GM12878 (cell line): ENCODE results near the gene RAD18. TPM values are rescaled to one million over a fixed set of nuclear protein-coding genes. Genes with fewer than 3 reads are reported as not detected.

Source experiments
- ATAC-seq: fragments of 200-7000 bp; cut with Tn5 transposase; 3 replicates; pipeline ENCODE4 v1.9.1; 2020; ENCODE audit warnings: mild to moderate bottlenecking, moderate library complexity
- BruUV-seq: library from RNA; stranded (reverse); fragments of 400-500 nt; replicated peaks from 2 replicates; lab custom pipeline; 2021; lab: Mats Ljungman, UMichigan
- CTCF ChIA-PET: fragments of 300-600 bp; sonication (Branson Sonifier 250); formaldehyde crosslinking; extraction: SDS; loops from one replicate; lab custom pipeline; 2021; ENCODE audit warnings: inconsistent platforms; lab: Yijun Ruan, JAX
- POLR2A ChIA-PET: fragments of 350-600 bp; formaldehyde crosslinking; extraction: SDS; loops from one replicate; lab custom pipeline; 2021; ENCODE audit warnings: inconsistent platforms; lab: Charles Lee
- RAD21 ChIA-PET: fragments of 300-600 bp; sonication (Branson Sonifier 250); formaldehyde crosslinking; loops from one replicate; lab custom pipeline; 2023; ENCODE audit warnings: antibody characterized with exemption; ENCODE audit not compliant: unreplicated experiment; lab: Charles Lee
- SMC1A ChIA-PET: fragments of 300-600 bp; sonication (Branson Sonifier 250); formaldehyde crosslinking; loops from one replicate; lab custom pipeline; 2023; ENCODE audit not compliant: unreplicated experiment, uncharacterized antibody; lab: Charles Lee
- DNase-seq: peaks from one replicate; pipeline ENCODE4 v3.0.0-alpha.2; 2011; ENCODE audit warnings: low read depth, low spot score
- FAIRE-seq: peaks from 3 replicates; lab custom pipeline; 2011; peaks lifted over from hg19 to GRCh38; lab: Jason Lieb, UNC
- H2AFZ ChIP-seq: 2 replicates; pipeline ENCODE4 v1.6.0; 2011; ENCODE audit warnings: low read depth, low read length, control low read depth; ENCODE audit not compliant: control insufficient read depth
- H3K27ac ChIP-seq: 2 replicates; pipeline ENCODE4 v1.5.1; 2011; ENCODE audit warnings: control low read depth; ENCODE audit not compliant: control insufficient read depth, insufficient read depth
- H3K27me3 ChIP-seq, 2 experiments: replicated peaks in 1 of 2; 2 replicates each; pipeline versions ENCODE4 v1.6.0 to v1.6.1; 2011; ENCODE audit warnings: low read length in 1 of 2; ENCODE audit not compliant: control insufficient read depth in 2 of 2, insufficient read depth in 2 of 2
- H3K36me3 ChIP-seq, 2 experiments: 2 replicates each; pipeline ENCODE4 v1.5.1; 2011; ENCODE audit warnings: low read length in 1 of 2; ENCODE audit not compliant: control insufficient read depth in 2 of 2, insufficient read depth in 2 of 2
- H3K4me1 ChIP-seq: 2 replicates; pipeline ENCODE4 v1.6.1; 2011; ENCODE audit warnings: mild to moderate bottlenecking, low read length, moderate library complexity, mixed read lengths; ENCODE audit not compliant: control insufficient read depth, insufficient read depth
- H3K4me2 ChIP-seq: 2 replicates; pipeline ENCODE4 v1.6.0; 2011; ENCODE audit warnings: control low read depth; ENCODE audit not compliant: control insufficient read depth, insufficient read depth
- H3K4me3 ChIP-seq: fragments of 200-600 bp; sonication (generic); 2 replicates; pipeline ENCODE4 v1.5.1; 2016
- H3K79me2 ChIP-seq: 2 replicates; pipeline ENCODE4 v1.6.0; 2011; ENCODE audit warnings: low read length; ENCODE audit not compliant: control insufficient read depth, insufficient read depth
- H3K9ac ChIP-seq: 2 replicates; pipeline ENCODE4 v1.8.0; 2011; ENCODE audit warnings: low read length, control low read depth, mixed read lengths; ENCODE audit not compliant: control insufficient read depth, insufficient read depth
- H3K9me3 ChIP-seq: replicated peaks from 3 replicates; pipeline ENCODE4 v1.5.1; 2011; ENCODE audit warnings: mild to moderate bottlenecking, low read length; ENCODE audit not compliant: control insufficient read depth, insufficient read depth
- H4K20me1 ChIP-seq: 2 replicates; pipeline ENCODE4 v1.6.0; 2011; ENCODE audit not compliant: control insufficient read depth, insufficient read depth
- ATF3 ChIP-seq: IDR thresholded peaks from 2 replicates; pipeline ENCODE4 v1.6.1; 2011; ENCODE audit warnings: low read depth, mild to moderate bottlenecking, low read length, moderate library complexity, borderline replicate concordance; ENCODE audit errors: extremely low read depth
- BCL3 ChIP-seq: IDR thresholded peaks from 2 replicates; pipeline ENCODE4 v1.6.1; 2011; ENCODE audit warnings: borderline replicate concordance, low read depth, mild to moderate bottlenecking, moderate library complexity, low read length; ENCODE audit not compliant: insufficient read depth, poor library complexity, severe bottlenecking
- BRCA1 ChIP-seq: IDR thresholded peaks from 2 replicates; pipeline ENCODE4 v1.6.1; 2011; ENCODE audit warnings: low read depth, low read length, improper control_type of control experiment
- HDAC2 ChIP-seq: fragments of 200-600 bp; sonication (generic); IDR thresholded peaks from 2 replicates; pipeline ENCODE4 v1.6.1; 2017
- JUNB ChIP-seq: IDR thresholded peaks from 2 replicates; pipeline ENCODE4 v1.6.1; 2016; ENCODE audit warnings: antibody characterized with exemption, mild to moderate bottlenecking
- LARP7 ChIP-seq: fragments of 450-650 bp; IDR thresholded peaks from 2 replicates; pipeline ENCODE4 v1.6.1; 2017; ENCODE audit warnings: mild to moderate bottlenecking
- MLLT1 ChIP-seq: fragments of 450-650 bp; IDR thresholded peaks from 2 replicates; pipeline ENCODE4 v1.6.1; 2016; ENCODE audit warnings: mild to moderate bottlenecking
- NR2C1 ChIP-seq: fragments of 450-650 bp; IDR thresholded peaks from 2 replicates; pipeline ENCODE4 v1.6.1; 2017; ENCODE audit warnings: antibody characterized with exemption, mild to moderate bottlenecking, moderate library complexity
- PRDM15 ChIP-seq: fragments of 450-650 bp; formaldehyde crosslinking; IDR thresholded peaks from 2 replicates; pipeline ENCODE4 v1.4.0; 2020; ENCODE audit warnings: mild to moderate bottlenecking, moderate library complexity
- RELA ChIP-seq: fragments of 450-650 bp; IDR thresholded peaks from 2 replicates; pipeline ENCODE4 v1.8.0; 2014; ENCODE audit warnings: borderline replicate concordance; ENCODE audit not compliant: partially characterized antibody
- STAT1 ChIP-seq: fragments of 450-650 bp; conservative IDR thresholded peaks from 2 replicates; pipeline ENCODE4 v1.6.1; 2014; ENCODE audit warnings: antibody characterized with exemption, mild to moderate bottlenecking
- TBL1XR1 ChIP-seq: IDR thresholded peaks from 2 replicates; pipeline ENCODE4 v1.6.1; 2012; ENCODE audit warnings: low read depth, low read length, improper control_type of control experiment
- ZBTB11 ChIP-seq: fragments of 450-650 bp; formaldehyde crosslinking; IDR thresholded peaks from 2 replicates; pipeline ENCODE4 v1.5.0; 2022; ENCODE audit warnings: mild to moderate bottlenecking, missing genetic modification characterization
- ZNF217 ChIP-seq: fragments of 450-650 bp; IDR thresholded peaks from 2 replicates; pipeline ENCODE4 v1.6.1; 2017; ENCODE audit warnings: antibody characterized with exemption, mild to moderate bottlenecking
- ZSCAN29 ChIP-seq: fragments of 450-650 bp; IDR thresholded peaks from 2 replicates; pipeline ENCODE4 v1.6.1; 2017; ENCODE audit warnings: mild to moderate bottlenecking, moderate library complexity
- ZZZ3 ChIP-seq: IDR thresholded peaks from 2 replicates; pipeline ENCODE4 v1.6.1; 2011; ENCODE audit warnings: low read depth; ENCODE audit not compliant: control insufficient read depth, insufficient read length
- WGBS: methylation state at CpG from one replicate; pipeline ENCODE4 v1.1.6; 2016; ENCODE audit warnings: low lambda C conversion rate; ENCODE audit not compliant: insufficient replicate concordance, insufficient coverage; ENCODE audit errors: missing lambda C conversion rate; 5-methylcytosine and 5-hydroxymethylcytosine counted together
- in situ Hi-C: fragments of 300-500 bp; cut with MboI; formaldehyde crosslinking; loops from 9 replicates; pipeline ENCODE4 v1.14.3; 2018; ENCODE audit warnings: mixed read lengths
- intact Hi-C: fragments of 100-400 bp; cut with micrococcal nuclease; formaldehyde crosslinking; loops from one replicate; pipeline ENCODE4 v1.14.2; 2022; ENCODE audit not compliant: unreplicated experiment
- polyA plus RNA-seq, 11 experiments: library from polyadenylated mRNA; depleted of rRNA in 4 of 11; unstranded in 6 of 11; stranded (reverse) in 5 of 11; fragments of >200 nt; fragmentation: Nextera tagmentation in 4 of 11; fragmentation: Illumina TruSeq in 1 of 11; extraction: Ambion mirVana in 4 of 11; extraction: Trizol in 1 of 11; gene quantifications; 1 replicate in 1 of 11; 2 replicates in 10 of 11; pipeline versions ENCODE4 v1.2.1 to v1.2.3, GENCODE V29; 2011 to 2016; ENCODE audit warnings: inconsistent platforms in 2 of 11, missing spikeins in 2 of 11, low read depth in 1 of 11
- total RNA-seq, 4 experiments: library from RNA; depleted of rRNA in 3 of 4; stranded (reverse); fragments of >200 nt in 3 of 4; fragmentation: Illumina TruSeq in 1 of 4; extraction: Trizol in 1 of 4; gene quantifications; 2 replicates each; pipeline versions ENCODE4 v1.2.1 to v1.2.3, GENCODE V29; 2013 to 2021

RAD18 gene
- total and polyA plus RNA-seq, 10 of the 15 experiments (the other 5 are each of a cell fraction or from before 2014, with no cell fraction given) = 8.7 to 38.6 (median 19.2) TPM

GRCh38 chr3:8838234-8838633 lies 125.0 kb downstream of the RAD18 start:
- no TSS peak for BruUV-seq
- no peak for TF ChIP-seq ZSCAN29
- no peak for TF ChIP-seq BCL3
- no peak for TF ChIP-seq ATF3
- TF ChIP-seq NR2C1 = no peak
- TF ChIP-seq MLLT1 = no peak
- TF ChIP-seq ZBTB11 (CRISPR knock-in tag) = no peak
- TF ChIP-seq ZNF217 = no peak
- no peak for TF ChIP-seq PRDM15
- TF ChIP-seq STAT1 = no peak
- no peak for TF ChIP-seq TBL1XR1
- TF ChIP-seq ZZZ3 = no peak
- no peak for TF ChIP-seq JUNB
- TF ChIP-seq HDAC2 = no peak
- TF ChIP-seq LARP7 = no peak
- no peak for TF ChIP-seq RELA
- TF ChIP-seq BRCA1 = no peak

More at GRCh38 chr3:8838234-8838633, 125.0 kb downstream of the RAD18 start:
- intact Hi-C loops (no loop called here), in situ Hi-C loops (no loop called here)
- no peak overlapping the region for H3K27ac ChIP-seq
- no peaks in the 10 kb centered on the region for H3K27me3 ChIP-seq
- no peaks in the 10 kb centered on the region for H3K4me1 ChIP-seq
- H3K79me2 ChIP-seq = no peaks in the 10 kb centered on the region
- 71% methylated on average over 4 of the region's 4 CpGs for WGBS
- no peak overlapping the region for H3K4me2 ChIP-seq
- DNase-seq (no peak), FAIRE-seq (no peak), ATAC-seq (no peak)
- H3K9ac ChIP-seq = no peak overlapping the region
- H2AFZ ChIP-seq = no peak overlapping the region
- H4K20me1 ChIP-seq = no peaks in the 10 kb centered on the region
- SMC1A ChIA-PET = no interaction called here
- RAD21 ChIA-PET = no interaction called here
- H3K9me3 ChIP-seq = no peaks in the 10 kb centered on the region
- POLR2A ChIA-PET = no interaction called here
- CTCF ChIA-PET = no interaction called here
- no peaks in the 10 kb centered on the region for H3K36me3 ChIP-seq
- H3K4me3 ChIP-seq = no peak overlapping the region
